ENCODE measurements around the gene SOX21.

The SOX21 gene

DNA sequence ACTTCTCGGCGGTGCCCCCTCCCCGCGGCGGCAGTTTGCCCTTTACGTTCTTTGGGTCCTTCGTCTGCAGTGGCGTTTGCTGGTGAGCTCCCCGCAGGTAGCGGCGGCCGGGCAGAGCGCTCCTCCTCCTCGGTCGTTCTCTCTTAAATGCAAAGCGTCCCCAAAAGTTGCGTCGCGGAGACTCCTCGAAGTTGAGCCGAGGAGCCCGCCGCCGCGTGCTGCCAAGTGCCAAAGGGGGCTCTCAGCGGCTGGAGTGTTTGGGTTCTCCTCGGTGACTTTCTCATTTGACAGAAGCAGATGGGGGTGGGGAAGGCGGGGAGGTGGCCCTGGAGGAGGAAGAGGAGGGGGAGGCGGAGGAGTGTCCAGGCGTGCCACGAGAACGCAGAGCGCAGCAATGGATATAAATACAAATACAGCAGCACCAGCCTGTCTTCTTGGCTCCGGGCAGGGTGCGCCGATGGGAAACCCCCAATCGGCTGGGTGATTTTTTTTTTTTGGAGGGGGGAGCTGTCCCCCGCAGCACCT, at the start of gene SOX21:
SOX21 (minus strand) TSS at position 259 of the 525 bp plus-strand sequence. CDS start 496 bp downstream, outside the sequence.
- in situ Hi-C loops (cut with HindIII; ENCODE audit: low sequenced_read_pairs) = no loop called here
- no peak for DNase-seq (ENCODE audit: low read depth)
- H3K4me3 ChIP-seq (ENCODE audit: low read depth, low read length) = peak within 1 kb of the TSS; percentile 34
- TF ChIP-seq, protein P1, sequence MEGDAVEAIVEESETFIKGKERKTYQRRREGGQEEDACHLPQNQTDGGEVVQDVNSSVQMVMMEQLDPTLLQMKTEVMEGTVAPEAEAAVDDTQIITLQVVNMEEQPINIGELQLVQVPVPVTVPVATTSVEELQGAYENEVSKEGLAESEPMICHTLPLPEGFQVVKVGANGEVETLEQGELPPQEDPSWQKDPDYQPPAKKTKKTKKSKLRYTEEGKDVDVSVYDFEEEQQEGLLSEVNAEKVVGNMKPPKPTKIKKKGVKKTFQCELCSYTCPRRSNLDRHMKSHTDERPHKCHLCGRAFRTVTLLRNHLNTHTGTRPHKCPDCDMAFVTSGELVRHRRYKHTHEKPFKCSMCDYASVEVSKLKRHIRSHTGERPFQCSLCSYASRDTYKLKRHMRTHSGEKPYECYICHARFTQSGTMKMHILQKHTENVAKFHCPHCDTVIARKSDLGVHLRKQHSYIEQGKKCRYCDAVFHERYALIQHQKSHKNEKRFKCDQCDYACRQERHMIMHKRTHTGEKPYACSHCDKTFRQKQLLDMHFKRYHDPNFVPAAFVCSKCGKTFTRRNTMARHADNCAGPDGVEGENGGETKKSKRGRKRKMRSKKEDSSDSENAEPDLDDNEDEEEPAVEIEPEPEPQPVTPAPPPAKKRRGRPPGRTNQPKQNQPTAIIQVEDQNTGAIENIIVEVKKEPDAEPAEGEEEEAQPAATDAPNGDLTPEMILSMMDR (IDR thresholded peaks at IDR 0.05; ENCODE audit: low read depth, low read length, missing control alignments) = no peak

DNA sequence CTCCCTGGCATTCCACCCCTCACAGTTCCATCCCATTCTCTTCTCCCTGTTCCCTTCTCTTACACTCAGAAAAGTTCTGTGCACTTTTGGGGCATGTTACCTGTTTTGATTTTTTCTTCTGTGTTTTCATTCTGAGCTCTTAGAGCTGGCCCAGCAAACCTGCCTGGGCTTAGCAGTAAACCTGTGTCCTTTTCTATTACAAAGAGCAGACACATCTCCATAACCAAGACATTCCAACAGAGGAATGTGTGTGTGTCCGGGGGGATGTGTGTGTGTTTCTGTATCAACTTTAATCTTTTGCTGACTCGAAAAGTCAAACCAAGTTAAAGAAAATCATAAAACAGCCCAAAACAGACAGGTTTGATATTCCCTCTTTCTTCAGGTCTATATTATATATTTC, 49.1 kb upstream of the SOX21 start:
- TF ChIP-seq, protein P1 (IDR thresholded peaks at IDR 0.05; ENCODE audit: low read depth, low read length, missing control alignments) = no peak
- in situ Hi-C loops (cut with HindIII; ENCODE audit: low sequenced_read_pairs) = no loop called here
- DNase-seq (ENCODE audit: low read depth) = no peak
- H3K4me3 ChIP-seq (ENCODE audit: low read depth, low read length) = no peak overlapping the region

DNA sequence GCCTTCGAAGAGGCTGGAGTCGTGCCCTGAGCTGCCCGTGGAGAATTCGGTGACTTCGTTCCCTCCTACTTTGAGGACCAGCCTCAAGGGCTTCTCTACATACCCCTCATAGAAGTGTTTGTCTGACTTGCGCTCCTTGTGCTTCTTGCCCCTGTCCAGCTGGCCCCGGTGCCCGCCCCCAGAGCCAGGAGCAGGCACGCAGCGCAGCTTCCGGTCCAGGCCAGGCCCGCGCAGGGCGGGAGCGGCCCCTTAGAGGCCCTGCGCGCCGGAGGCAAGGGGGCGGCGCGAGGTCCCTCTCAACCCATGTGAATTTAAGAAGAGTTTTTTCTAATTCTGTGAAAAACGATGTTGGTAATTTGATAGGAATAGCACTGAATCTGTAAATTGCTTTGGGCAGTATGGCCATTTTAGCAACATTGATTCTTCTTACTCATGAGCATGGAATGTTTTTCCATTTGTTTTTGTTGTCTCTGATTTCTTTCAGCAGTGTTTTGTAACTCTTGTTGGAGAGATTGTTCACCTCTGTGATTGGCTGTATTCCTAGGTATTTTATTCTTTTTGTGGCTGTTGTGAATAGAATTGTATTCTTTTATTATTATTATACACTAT, 46.9 kb upstream of the SOX21 start:
- TF ChIP-seq, protein P1 (IDR thresholded peaks at IDR 0.05; ENCODE audit: low read depth, low read length, missing control alignments) = no peak

DNA sequence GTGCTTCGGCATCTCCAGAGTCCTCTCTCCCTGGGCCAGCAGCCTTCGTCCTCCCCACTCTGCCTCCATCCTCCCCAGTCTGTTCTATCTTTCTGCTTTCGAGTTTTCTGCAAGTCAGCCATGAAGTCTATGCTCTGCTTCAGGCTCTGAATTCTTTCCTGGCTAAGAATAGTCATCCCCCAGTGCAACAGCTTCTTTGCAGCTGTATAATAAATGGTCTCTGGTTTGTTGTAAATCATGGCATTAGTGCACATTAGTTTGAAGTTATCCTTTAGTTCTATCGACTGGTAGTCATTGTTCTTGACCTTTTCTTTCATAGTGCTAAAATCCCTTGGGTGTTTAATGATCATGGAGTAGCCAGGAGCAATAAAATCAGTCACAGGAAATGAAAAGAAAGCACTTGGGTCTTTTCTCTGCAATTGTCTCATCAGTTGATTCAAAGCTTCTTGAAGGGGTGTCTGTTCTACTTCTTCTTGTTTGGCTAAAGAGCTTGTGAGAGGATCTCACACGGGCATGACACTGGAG, 46.2 kb upstream of the SOX21 start:
- TF ChIP-seq, protein P1 (IDR thresholded peaks at IDR 0.05; ENCODE audit: low read depth, low read length, missing control alignments) = no peak
- no peak overlapping the region for H3K4me3 ChIP-seq (ENCODE audit: low read depth, low read length)
- DNase-seq (ENCODE audit: low read depth) = no peak
- in situ Hi-C loops (cut with HindIII; ENCODE audit: low sequenced_read_pairs) = no loop called here

More for the DNA sequence above, 46.9 kb upstream of the SOX21 start:
- DNase-seq (ENCODE audit: low read depth) = no peak
- in situ Hi-C loops (cut with HindIII; ENCODE audit: low sequenced_read_pairs) = no loop called here
- H3K4me3 ChIP-seq (ENCODE audit: low read depth, low read length) = no peak overlapping the region

DNA sequence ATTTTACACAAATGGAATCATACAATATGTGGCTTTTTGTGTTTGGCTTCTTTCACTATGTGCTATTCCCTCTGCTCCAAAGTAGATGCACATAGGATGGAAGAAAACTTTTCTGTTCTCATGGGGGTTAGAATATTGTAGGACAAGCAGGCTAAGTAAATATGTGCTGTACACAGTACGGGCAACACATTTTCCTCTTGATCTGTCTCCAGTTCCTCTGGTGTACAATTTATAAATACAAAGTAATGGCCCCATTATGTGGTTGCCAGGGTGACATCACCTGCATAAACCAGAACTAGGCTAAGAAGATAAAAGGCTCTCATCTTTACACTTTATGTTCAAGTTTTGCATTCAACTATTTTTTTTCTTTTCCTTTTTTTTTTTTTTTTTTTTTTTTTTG, 41.0 kb upstream of the SOX21 start:
- TF ChIP-seq, protein P1 (IDR thresholded peaks at IDR 0.05; ENCODE audit: low read depth, low read length, missing control alignments) = no peak
- H3K4me3 ChIP-seq (ENCODE audit: low read depth, low read length) = no peak overlapping the region
- DNase-seq (ENCODE audit: low read depth) = no peak
- in situ Hi-C loops (cut with HindIII; ENCODE audit: low sequenced_read_pairs) = no loop called here

DNA sequence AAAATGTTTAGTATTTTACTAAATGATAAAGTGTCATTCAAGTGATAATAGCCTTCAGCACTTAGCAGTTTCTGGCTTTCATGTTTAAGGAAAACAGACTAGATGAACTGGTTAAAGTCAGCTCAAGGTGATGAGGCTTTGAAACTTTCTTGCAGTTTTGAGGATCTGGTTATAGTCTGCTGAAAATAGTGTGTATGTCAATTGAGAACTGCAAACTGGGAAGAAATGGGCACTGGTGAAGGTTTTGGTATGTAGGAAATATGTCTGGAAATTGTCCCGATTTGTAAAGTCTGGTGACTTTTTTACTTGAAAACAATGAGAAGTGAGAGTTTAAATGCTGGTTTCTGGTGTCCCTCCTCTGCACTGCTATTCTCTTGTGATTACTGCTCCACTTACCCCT, 36.8 kb upstream of the SOX21 start:
- in situ Hi-C loops (cut with HindIII; ENCODE audit: low sequenced_read_pairs) = no loop called here
- DNase-seq (ENCODE audit: low read depth) = no peak
- H3K4me3 ChIP-seq (ENCODE audit: low read depth, low read length) = no peak overlapping the region
- TF ChIP-seq, protein P1 (IDR thresholded peaks at IDR 0.05; ENCODE audit: low read depth, low read length, missing control alignments) = no peak
